ENCODE data around the gene FILIP1L.

Gene FILIP1L

GRCh38 chr3:100089812-100090668 lies 24.3 kb downstream of the FILIP1L start:
- TF ChIP-seq EGR1 (IDR thresholded peaks at IDR 0.05), result no peak
- TF ChIP-seq TCF12 (IDR thresholded peaks at IDR 0.05; ENCODE audit: low read depth), result no peak
- TF ChIP-seq EP300 (IDR thresholded peaks at IDR 0.05; ENCODE audit: borderline replicate concordance), result no peak
- peak; percentile 16; the same call in 1 of the 2 replicates for TF ChIP-seq RAD21 (IDR thresholded peaks at IDR 0.05; ENCODE audit: low read depth)

DNA sequence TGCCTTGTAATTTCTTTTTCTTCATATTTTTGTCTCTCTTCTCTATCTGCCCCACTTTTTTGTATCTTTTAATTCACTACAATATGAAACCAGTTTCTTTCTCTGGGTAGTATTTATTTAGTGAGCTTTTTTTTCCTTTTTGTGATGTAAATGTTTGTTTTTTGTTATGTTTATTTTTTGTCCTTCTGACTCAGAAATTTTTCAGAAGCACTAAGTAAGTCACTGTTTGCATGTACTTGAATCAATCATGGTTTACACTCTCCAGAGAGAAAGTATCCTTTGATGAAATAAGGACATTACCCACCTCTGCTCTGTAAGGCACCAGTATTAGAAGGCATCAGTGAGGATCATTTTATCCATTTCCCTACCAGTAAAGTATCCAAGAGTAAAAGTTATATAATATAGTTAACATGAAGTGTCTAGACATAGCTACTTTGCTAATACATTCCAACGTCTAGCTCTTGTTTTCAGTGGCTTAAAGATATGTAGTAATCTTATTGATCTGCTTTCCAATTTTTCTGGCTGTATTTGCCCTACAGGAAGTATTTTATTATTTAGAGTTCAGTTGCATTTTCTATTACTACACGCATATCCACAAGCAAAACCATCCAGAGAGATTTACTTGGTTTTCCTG lies 25.4 kb downstream of the FILIP1L start:
- TF ChIP-seq FOXM1 (IDR thresholded peaks at IDR 0.05; ENCODE audit: borderline replicate concordance, low read depth) (no peak), TEAD4 (IDR thresholded peaks at IDR 0.05) (no peak), ZBTB7A (IDR thresholded peaks at IDR 0.05; ENCODE audit: low read depth) (no peak)

DNA sequence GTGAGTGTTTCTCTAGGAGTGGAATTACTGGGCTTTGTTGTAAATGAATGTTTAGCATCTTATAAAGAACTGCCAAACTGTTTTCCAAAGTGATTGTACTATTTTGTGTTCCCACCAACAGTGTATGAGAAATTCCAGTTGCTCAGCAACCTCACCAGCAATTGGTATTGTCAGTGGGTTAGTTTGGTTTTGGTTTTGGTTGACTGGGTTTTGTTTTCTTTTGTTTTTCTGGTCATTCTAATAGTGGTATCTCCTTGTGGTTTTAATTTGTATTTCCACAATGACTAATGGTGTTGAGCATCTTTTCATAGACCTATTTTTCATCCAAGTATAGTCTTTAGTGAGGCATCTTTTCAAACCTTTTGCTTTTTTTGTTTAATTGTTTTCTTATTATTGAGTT lies 27.1 kb downstream of the FILIP1L start:
- TF ChIP-seq FOXM1 (IDR thresholded peaks at IDR 0.05; ENCODE audit: borderline replicate concordance, low read depth) (no peak), CREB1 (IDR thresholded peaks at IDR 0.05; ENCODE audit: low read depth) (no peak), ZBTB7A (IDR thresholded peaks at IDR 0.05; ENCODE audit: low read depth) (no peak)
- TF ChIP-seq, protein P1, sequence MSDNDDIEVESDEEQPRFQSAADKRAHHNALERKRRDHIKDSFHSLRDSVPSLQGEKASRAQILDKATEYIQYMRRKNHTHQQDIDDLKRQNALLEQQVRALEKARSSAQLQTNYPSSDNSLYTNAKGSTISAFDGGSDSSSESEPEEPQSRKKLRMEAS (IDR thresholded peaks at IDR 0.05), result no peak
- TF ChIP-seq, protein P2, sequence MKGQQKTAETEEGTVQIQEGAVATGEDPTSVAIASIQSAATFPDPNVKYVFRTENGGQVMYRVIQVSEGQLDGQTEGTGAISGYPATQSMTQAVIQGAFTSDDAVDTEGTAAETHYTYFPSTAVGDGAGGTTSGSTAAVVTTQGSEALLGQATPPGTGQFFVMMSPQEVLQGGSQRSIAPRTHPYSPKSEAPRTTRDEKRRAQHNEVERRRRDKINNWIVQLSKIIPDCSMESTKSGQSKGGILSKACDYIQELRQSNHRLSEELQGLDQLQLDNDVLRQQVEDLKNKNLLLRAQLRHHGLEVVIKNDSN (IDR thresholded peaks at IDR 0.05), result no peak
- TF ChIP-seq, protein P3, sequence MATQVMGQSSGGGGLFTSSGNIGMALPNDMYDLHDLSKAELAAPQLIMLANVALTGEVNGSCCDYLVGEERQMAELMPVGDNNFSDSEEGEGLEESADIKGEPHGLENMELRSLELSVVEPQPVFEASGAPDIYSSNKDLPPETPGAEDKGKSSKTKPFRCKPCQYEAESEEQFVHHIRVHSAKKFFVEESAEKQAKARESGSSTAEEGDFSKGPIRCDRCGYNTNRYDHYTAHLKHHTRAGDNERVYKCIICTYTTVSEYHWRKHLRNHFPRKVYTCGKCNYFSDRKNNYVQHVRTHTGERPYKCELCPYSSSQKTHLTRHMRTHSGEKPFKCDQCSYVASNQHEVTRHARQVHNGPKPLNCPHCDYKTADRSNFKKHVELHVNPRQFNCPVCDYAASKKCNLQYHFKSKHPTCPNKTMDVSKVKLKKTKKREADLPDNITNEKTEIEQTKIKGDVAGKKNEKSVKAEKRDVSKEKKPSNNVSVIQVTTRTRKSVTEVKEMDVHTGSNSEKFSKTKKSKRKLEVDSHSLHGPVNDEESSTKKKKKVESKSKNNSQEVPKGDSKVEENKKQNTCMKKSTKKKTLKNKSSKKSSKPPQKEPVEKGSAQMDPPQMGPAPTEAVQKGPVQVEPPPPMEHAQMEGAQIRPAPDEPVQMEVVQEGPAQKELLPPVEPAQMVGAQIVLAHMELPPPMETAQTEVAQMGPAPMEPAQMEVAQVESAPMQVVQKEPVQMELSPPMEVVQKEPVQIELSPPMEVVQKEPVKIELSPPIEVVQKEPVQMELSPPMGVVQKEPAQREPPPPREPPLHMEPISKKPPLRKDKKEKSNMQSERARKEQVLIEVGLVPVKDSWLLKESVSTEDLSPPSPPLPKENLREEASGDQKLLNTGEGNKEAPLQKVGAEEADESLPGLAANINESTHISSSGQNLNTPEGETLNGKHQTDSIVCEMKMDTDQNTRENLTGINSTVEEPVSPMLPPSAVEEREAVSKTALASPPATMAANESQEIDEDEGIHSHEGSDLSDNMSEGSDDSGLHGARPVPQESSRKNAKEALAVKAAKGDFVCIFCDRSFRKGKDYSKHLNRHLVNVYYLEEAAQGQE (IDR thresholded peaks at IDR 0.05; ENCODE audit: low read depth), result no peak

DNA sequence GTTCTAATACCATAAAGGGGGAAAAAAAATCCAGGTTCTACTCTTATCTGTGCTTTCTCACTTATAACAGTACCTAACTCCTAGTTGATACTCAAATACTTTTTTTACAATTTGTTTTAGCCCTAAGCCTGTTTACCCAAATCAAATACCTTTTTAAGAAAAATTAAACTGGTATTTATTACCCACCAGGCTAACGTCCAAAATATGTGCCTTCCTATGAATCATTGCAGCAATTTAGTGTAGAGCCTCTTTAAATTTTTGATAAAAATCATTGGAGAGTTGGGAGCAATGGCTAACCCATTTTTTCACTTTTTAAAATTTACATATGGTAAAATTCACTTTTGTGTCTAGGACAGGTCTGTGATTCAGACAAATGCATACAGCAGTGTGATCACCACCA lies 27.9 kb downstream of the FILIP1L start:
- TF ChIP-seq CREB1 (IDR thresholded peaks at IDR 0.05; ENCODE audit: low read depth) (no peak), TEAD4 (IDR thresholded peaks at IDR 0.05) (no peak), TAF1 (IDR thresholded peaks at IDR 0.05; ENCODE audit: low read depth) (no peak), YY1 (IDR thresholded peaks at IDR 0.05; ENCODE audit: low read depth) (no peak), TCF12 (IDR thresholded peaks at IDR 0.05; ENCODE audit: low read depth) (no peak), RAD21 (IDR thresholded peaks at IDR 0.05; ENCODE audit: low read depth) (no peak), ZBTB7A (IDR thresholded peaks at IDR 0.05; ENCODE audit: low read depth) (no peak), EP300 (IDR thresholded peaks at IDR 0.05; ENCODE audit: borderline replicate concordance) (no peak), FOXM1 (IDR thresholded peaks at IDR 0.05; ENCODE audit: borderline replicate concordance, low read depth) (no peak), EGR1 (IDR thresholded peaks at IDR 0.05) (no peak), CEBPB (IDR thresholded peaks at IDR 0.05) (no peak), NFIC (IDR thresholded peaks at IDR 0.05) (no peak)
- TF ChIP-seq, protein P3 (IDR thresholded peaks at IDR 0.05; ENCODE audit: low read depth), result no peak
- TF ChIP-seq, protein P1 (IDR thresholded peaks at IDR 0.05), result no peak
- TF ChIP-seq, protein P2 (IDR thresholded peaks at IDR 0.05), result no peak

DNA sequence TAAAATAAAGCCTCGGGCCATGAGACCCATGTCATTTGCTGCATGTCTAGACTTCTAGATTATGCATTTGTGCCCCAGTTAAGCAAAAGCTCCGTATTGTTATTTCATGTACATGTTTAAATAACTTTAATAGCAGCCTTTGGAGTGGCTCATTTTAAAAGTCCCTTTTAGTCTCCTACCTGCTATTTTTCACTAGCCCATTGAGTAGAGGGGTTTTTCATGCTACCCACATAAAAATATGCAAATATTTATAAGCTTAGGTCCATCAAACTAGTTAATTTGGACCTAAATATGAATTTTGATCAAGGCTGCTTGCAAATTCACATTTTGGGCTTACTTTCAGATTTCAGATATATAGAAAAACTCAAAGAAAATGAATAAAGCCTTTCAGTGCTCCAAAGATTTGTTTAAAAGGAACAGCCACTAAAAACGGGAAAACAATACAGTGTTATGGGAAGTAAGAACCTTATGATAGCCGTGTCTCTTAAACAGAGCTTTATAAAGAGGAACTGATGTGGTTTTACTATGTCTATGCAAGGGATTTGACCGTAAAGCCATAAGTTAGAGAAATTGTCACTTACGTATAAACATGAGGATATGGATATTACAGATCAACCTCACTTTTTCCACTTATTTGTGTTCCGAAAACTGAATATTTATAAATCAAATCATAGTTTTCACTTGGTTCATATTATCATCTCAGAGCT lies 30.0 kb downstream of the FILIP1L start:
- TF ChIP-seq YY1 (IDR thresholded peaks at IDR 0.05; ENCODE audit: low read depth) (no peak), ZBTB7A (IDR thresholded peaks at IDR 0.05; ENCODE audit: low read depth) (no peak), EP300 (IDR thresholded peaks at IDR 0.05; ENCODE audit: borderline replicate concordance) (no peak), TCF12 (IDR thresholded peaks at IDR 0.05; ENCODE audit: low read depth) (no peak), TAF1 (IDR thresholded peaks at IDR 0.05; ENCODE audit: low read depth) (no peak), EGR1 (IDR thresholded peaks at IDR 0.05) (no peak), TEAD4 (IDR thresholded peaks at IDR 0.05) (no peak), CEBPB (IDR thresholded peaks at IDR 0.05) (no peak), FOXM1 (IDR thresholded peaks at IDR 0.05; ENCODE audit: borderline replicate concordance, low read depth) (no peak), NFIC (IDR thresholded peaks at IDR 0.05) (no peak), RAD21 (IDR thresholded peaks at IDR 0.05; ENCODE audit: low read depth) (no peak), CREB1 (IDR thresholded peaks at IDR 0.05; ENCODE audit: low read depth) (no peak)
- TF ChIP-seq, protein P1 (IDR thresholded peaks at IDR 0.05), result no peak
- TF ChIP-seq, protein P3 (IDR thresholded peaks at IDR 0.05; ENCODE audit: low read depth), result no peak
- TF ChIP-seq, protein P2 (IDR thresholded peaks at IDR 0.05), result no peak
